ENCODE data around the gene RAP1GAP2.

Gene RAP1GAP2

GRCh38 chr17:2911755-2912111 is 115.5 kb downstream of the RAP1GAP2 start:
- DNase-seq (ENCODE audit: low read depth): no peak

- DNase-seq (ENCODE audit: low read depth): no peak
These were observed 116.5 kb downstream of the RAP1GAP2 start for GRCh38 chr17:2912754-2913153.

GRCh38 chr17:2916461-2916860 is 120.2 kb downstream of the RAP1GAP2 start:
- DNase-seq (ENCODE audit: low read depth): no peak

- DNase-seq (ENCODE audit: low read depth): no peak
These were observed 125.2 kb downstream of the RAP1GAP2 start for GRCh38 chr17:2921443-2921842.

GRCh38 chr17:2924211-2924610 is 128.0 kb downstream of the RAP1GAP2 start:
- DNase-seq (ENCODE audit: low read depth): no peak

GRCh38 chr17:2925011-2925410 is 128.8 kb downstream of the RAP1GAP2 start:
- no peak for DNase-seq (ENCODE audit: low read depth)

GRCh38 chr17:2926019-2926650 is 129.9 kb downstream of the RAP1GAP2 start:
- no peak for DNase-seq (ENCODE audit: low read depth)

- DNase-seq (ENCODE audit: low read depth): no peak
These were observed 132.2 kb downstream of the RAP1GAP2 start for GRCh38 chr17:2928294-2928890.

- no peak for DNase-seq (ENCODE audit: low read depth)
These were observed 133.8 kb downstream of the RAP1GAP2 start for GRCh38 chr17:2929881-2930533.

- no peak for DNase-seq (ENCODE audit: low read depth)
These were observed 135.6 kb downstream of the RAP1GAP2 start for GRCh38 chr17:2931876-2932275.

GRCh38 chr17:2932946-2933345 is 136.7 kb downstream of the RAP1GAP2 start:
- no peak for DNase-seq (ENCODE audit: low read depth)

- DNase-seq (ENCODE audit: low read depth): no peak
These were observed 137.4 kb downstream of the RAP1GAP2 start for GRCh38 chr17:2933606-2934005.

GRCh38 chr17:2935632-2936031 is 139.4 kb downstream of the RAP1GAP2 start:
- DNase-seq (ENCODE audit: low read depth): no peak

GRCh38 chr17:2936351-2936750 is 140.1 kb downstream of the RAP1GAP2 start:
- DNase-seq (ENCODE audit: low read depth): no peak

GRCh38 chr17:2936771-2937321 is 140.6 kb downstream of the RAP1GAP2 start:
- DNase-seq (ENCODE audit: low read depth): no peak

GRCh38 chr17:2937331-2938003 is 141.2 kb downstream of the RAP1GAP2 start:
- DNase-seq (ENCODE audit: low read depth): no peak

- no peak for DNase-seq (ENCODE audit: low read depth)
These were observed 143.6 kb downstream of the RAP1GAP2 start for GRCh38 chr17:2939714-2940351.

- DNase-seq (ENCODE audit: low read depth): no peak
These were observed 144.1 kb downstream of the RAP1GAP2 start for GRCh38 chr17:2940352-2940751.

- no peak for DNase-seq (ENCODE audit: low read depth)
These were observed 147.7 kb downstream of the RAP1GAP2 start for GRCh38 chr17:2943981-2944380.

GRCh38 chr17:2945299-2945698 is 149.1 kb downstream of the RAP1GAP2 start:
- no peak for DNase-seq (ENCODE audit: low read depth)

- no peak for DNase-seq (ENCODE audit: low read depth)
These were observed 149.9 kb downstream of the RAP1GAP2 start for GRCh38 chr17:2946144-2946543.

GRCh38 chr17:2947588-2947950 is 151.3 kb downstream of the RAP1GAP2 start:
- no peak for DNase-seq (ENCODE audit: low read depth)

All from stimulated activated CD8-positive, alpha-beta memory T cell treated with anti-CD3 and anti-CD28 coated beads, Interleukin-15, amount 100 ng/mL, for 24 hours (primary cell).